GM18907 (cell line): Measurements from ENCODE around the gene LRIG2.
"Not testable (repeated sequence)": the region's sequence is repeated elsewhere in the genome, so short reads cannot be mapped to it uniquely, and the experiment has no call there.

Source experiments
- ATAC-seq: cut with Tn5 transposase; IDR thresholded peaks from one replicate; pipeline ENCODE4 v1.9.1; 2021; ENCODE audit warnings: mild to moderate bottlenecking, moderate library complexity; ENCODE audit not compliant: unreplicated experiment

LRIG2 gene

GRCh38 chr1:113058941-113059706, 13.9 kb upstream of the LRIG2 start:
- ATAC-seq, result no peak

GRCh38 chr1:113063456-113063855, 9.5 kb upstream of the LRIG2 start:
- ATAC-seq, result not testable (repeated sequence)

- no peak for ATAC-seq
Measured at GRCh38 chr1:113072141-113072756, 749 bp upstream of the LRIG2 start.

GRCh38 chr1:113073479-113073950, 517 bp downstream of the LRIG2 start:
- peak; percentile 30 for ATAC-seq

- ATAC-seq, result no peak
Measured at GRCh38 chr1:113074237-113074636, 1.2 kb downstream of the LRIG2 start.

GRCh38 chr1:113077978-113078377, 5.0 kb downstream of the LRIG2 start:
- ATAC-seq, result not testable (repeated sequence)

- no peak for ATAC-seq
Measured at GRCh38 chr1:113086541-113086940, 13.5 kb downstream of the LRIG2 start.

GRCh38 chr1:113088972-113089371, 16.0 kb downstream of the LRIG2 start:
- ATAC-seq, result no peak

- ATAC-seq, result no peak
Measured at GRCh38 chr1:113090051-113090450, 17.1 kb downstream of the LRIG2 start.

GRCh38 chr1:113091988-113092594, 19.1 kb downstream of the LRIG2 start:
- ATAC-seq, result no peak

GRCh38 chr1:113094506-113094905, 21.5 kb downstream of the LRIG2 start:
- no peak for ATAC-seq

- ATAC-seq, result no peak
Measured at GRCh38 chr1:113095790-113096455, 22.9 kb downstream of the LRIG2 start.

- no peak for ATAC-seq
Measured at GRCh38 chr1:113096493-113096892, 23.5 kb downstream of the LRIG2 start.

GRCh38 chr1:113101588-113101987, 28.6 kb downstream of the LRIG2 start:
- no peak for ATAC-seq

- ATAC-seq, result no peak
Measured at GRCh38 chr1:113103048-113103447, 30.1 kb downstream of the LRIG2 start.

- ATAC-seq, result no peak
Measured at GRCh38 chr1:113103977-113104376, 31.0 kb downstream of the LRIG2 start.

- ATAC-seq, result no peak
Measured at GRCh38 chr1:113106910-113107309, 33.9 kb downstream of the LRIG2 start.

GRCh38 chr1:113109908-113110554, 37.0 kb downstream of the LRIG2 start:
- ATAC-seq, result no peak

GRCh38 chr1:113118266-113118665, 45.3 kb downstream of the LRIG2 start:
- ATAC-seq, result no peak

- ATAC-seq, result no peak
Measured at GRCh38 chr1:113123737-113124136, 50.7 kb downstream of the LRIG2 start.

- ATAC-seq, result no peak
Measured at GRCh38 chr1:113124366-113124765, 51.4 kb downstream of the LRIG2 start.
